Mucosa of descending colon (tissue), 3 donors: ENCODE results near the gene PHETA1. TPM values are rescaled to one million over a fixed set of nuclear protein-coding genes. Genes with fewer than 3 reads are reported as not detected.
A peak's percentile ranks its signal among the peaks of the same experiment; 100 is the strongest.

Source experiments
- ATAC-seq: fragments of 200-7000 bp; cut with Tn5 transposase; one replicate; pipeline ENCODE4 v1.9.1; 2020; ENCODE audit warnings: mild to moderate bottlenecking, moderate library complexity
- DNase-seq, 3 donors: peaks; one replicate each; pipeline ENCODE4 v3.0.0-alpha.2; 2020
- H3K36me3 ChIP-seq: fragments of 200-600 bp; one replicate; pipeline ENCODE4 v1.8.0; 2021; ENCODE audit warnings: low read depth, mild to moderate bottlenecking
- H3K4me1 ChIP-seq: fragments of 200-600 bp; one replicate; pipeline ENCODE4 v1.8.0; 2021; ENCODE audit warnings: low read depth, mild to moderate bottlenecking
- H3K4me3 ChIP-seq: fragments of 200-600 bp; one replicate; pipeline ENCODE4 v1.8.0; 2021; ENCODE audit warnings: mild to moderate bottlenecking
- H3K9me3 ChIP-seq: fragments of 200-600 bp; one replicate; pipeline ENCODE4 v1.8.0; 2021; ENCODE audit warnings: mild to moderate bottlenecking
- CTCF ChIP-seq: fragments of 200-600 bp; IDR thresholded peaks from one replicate; pipeline ENCODE4 v1.8.0; 2022; ENCODE audit warnings: antibody characterized with exemption, mild to moderate bottlenecking
- intact Hi-C, 2 donors: fragments of 100-400 bp; cut with DNase I in 1 of 2; cut with micrococcal nuclease in 1 of 2; formaldehyde crosslinking; loops; one replicate each; pipeline versions ENCODE4 v1.11.0 to v1.11.1; 2022; cut with DNase I, micrococcal nuclease
- total RNA-seq, 3 donors: library from RNA; stranded (reverse); fragmentation: NEBNext Ultra II Directional in 2 of 3; extraction: Animal tissue kit (Norgen Biotek cat#: 25700) in 2 of 3; gene quantifications; one replicate each; pipeline versions ENCODE4 v1.2.1 to v1.2.4, GENCODE V29; 2021 to 2023
- donor health status: DM: no; HTN: no; CAD: no; lungs with moderate emphysema.
- donor health status: DM: no; HTN: no; CAD: no.
- donor health status: DM: no; HTN: yes; CAD: no.

PHETA1 gene
- total RNA-seq, 3 donors from 2014 or later, result 21.4 to 39.8 (median 23.4) TPM

GRCh38 chr12:111413442-111414086 is 44.7 kb upstream of the PHETA1 start:
- H3K4me3 ChIP-seq, result no peak overlapping the region
- no peak for TF ChIP-seq CTCF
- no peaks in the 10 kb centered on the region for H3K9me3 ChIP-seq
- peaks cover 16% of the 10 kb centered on the region for H3K4me1 ChIP-seq
- no peaks in the 10 kb centered on the region for H3K36me3 ChIP-seq
- peak; percentile 82 for ATAC-seq
- peak; percentile 21 to 65 (median 57) for DNase-seq
- intact Hi-C loops, result no loop called here

DNA sequence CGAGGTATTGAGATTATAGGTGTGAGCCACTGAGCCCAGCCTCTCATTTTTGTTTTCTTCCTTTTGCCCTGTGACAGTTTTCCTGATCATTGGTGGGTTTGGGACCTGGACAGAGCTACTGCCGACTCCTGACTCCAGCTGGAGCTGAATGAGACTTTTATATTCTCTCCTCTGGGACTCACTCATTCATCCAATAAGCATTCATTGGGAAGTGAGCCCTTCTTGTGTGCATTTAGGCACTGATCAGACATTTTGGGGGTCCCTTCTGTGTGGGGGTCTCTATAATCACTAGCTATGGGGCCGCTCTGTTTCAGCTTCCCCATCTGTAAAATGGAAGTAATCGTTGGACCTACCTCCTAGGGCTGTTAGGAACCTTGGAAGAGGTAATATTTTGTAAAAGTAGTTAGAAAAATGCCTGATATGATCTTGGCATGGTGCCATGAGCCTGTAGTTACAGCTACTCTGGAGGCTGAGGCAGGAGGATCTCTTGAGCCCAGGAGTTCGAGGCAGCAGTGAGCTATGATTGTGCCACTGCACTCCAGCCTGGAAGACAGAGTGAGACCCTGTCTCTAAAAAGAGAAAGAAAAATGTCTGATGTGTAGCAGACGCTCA is 44.0 kb upstream of the PHETA1 start:
- no peak for TF ChIP-seq CTCF
- ATAC-seq (no peak), DNase-seq (no peak)
- H3K4me1 ChIP-seq, result peaks cover 18% of the 10 kb centered on the region
- no peaks in the 10 kb centered on the region for H3K36me3 ChIP-seq
- no peak overlapping the region for H3K4me3 ChIP-seq
- intact Hi-C loops, result no loop called here
- H3K9me3 ChIP-seq, result no peaks in the 10 kb centered on the region

DNA sequence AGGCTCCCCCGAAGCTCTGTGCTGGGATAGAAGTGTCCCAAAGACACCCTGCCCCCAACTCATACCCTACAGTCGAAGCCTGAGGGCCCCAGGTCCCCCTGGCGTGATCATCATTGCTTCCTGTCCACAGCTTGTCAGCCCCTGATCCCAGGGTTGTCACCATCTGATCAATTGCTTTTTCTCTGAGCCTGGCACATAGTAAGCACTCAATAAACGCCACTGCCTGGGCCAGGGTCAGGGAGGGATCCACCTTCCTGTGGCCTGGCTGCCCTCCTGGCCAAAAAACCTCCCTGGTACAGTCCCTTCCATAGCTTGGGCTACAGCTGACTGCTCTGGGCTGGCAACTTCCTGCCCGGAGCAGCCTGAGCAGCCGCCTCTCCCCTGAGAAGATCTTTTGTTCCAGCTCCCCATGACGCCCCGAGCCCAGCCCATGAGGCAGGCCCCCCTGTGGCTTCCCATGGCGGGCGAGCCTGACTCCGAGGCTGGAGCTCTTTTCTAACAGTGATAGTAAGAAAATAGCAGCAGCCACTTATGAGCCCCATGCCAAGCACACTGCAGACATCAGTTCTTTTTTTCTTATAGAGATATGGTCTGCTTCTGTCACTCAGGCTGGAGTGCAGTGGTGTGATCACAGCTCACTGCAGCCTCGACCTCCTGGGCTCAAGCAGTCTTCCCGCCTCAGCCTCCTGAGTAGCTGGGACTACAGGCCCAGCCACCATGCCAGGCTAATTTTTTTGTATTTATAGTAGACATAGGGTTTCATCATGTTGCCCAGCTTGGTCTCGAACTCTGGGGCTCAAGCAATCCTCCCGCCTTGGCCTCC is 43.3 kb upstream of the PHETA1 start:
- Histone ChIP-seq H3K36me3 (no peaks in the 10 kb centered on the region), H3K4me1 (peaks cover 24% of the 10 kb centered on the region), H3K9me3 (no peaks in the 10 kb centered on the region), H3K4me3 (no peak overlapping the region)
- TF ChIP-seq CTCF, result no peak
- intact Hi-C loops, result no loop called here
- ATAC-seq (no peak), DNase-seq (peak in 1 of 3 donors; percentile 60)

GRCh38 chr12:111411185-111411764 is 42.4 kb upstream of the PHETA1 start:
- Histone ChIP-seq H3K9me3 (no peaks in the 10 kb centered on the region), H3K4me3 (no peak overlapping the region), H3K4me1 (peaks cover 27% of the 10 kb centered on the region), H3K36me3 (no peaks in the 10 kb centered on the region)
- intact Hi-C loops, result no loop called here
- DNase-seq (no peak), ATAC-seq (no peak)
- TF ChIP-seq CTCF, result no peak

DNA sequence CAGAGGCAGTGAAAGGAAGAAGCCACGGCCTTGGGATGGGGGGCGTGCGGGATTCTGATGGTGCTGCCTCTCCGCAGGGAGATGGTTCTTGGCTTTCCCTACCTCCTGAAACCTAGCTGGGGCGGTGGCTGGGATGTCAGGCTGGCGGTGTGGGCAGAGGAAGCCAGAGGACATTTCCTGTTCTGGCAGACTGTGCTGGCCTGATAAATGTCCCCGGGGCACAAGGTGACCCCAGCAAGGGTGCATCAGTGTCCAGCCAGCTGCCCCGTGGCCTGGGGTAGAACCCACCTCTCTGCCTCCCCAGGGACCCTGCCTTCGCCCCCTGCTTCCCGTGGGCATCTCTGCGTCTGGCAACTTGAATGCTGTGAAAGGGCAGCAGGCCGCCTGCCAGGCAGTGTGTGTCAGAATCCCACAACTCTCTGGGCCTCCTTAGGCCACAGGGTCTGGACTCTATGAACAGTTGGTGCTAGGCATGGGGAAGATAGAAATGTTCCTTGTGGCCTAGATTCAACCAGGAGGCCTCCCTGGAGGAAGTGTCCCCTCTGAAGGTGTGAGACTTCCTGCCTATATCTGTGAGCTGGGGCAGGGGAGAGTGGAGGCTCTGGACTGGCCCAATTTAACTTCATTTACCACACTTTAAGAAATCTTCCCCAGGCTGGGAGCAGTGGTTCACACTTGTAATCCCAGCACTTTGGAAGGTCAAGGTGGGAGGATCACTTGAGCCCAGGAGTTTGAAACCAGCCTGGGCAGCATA is 41.7 kb upstream of the PHETA1 start:
- intact Hi-C loops, result no loop called here
- DNase-seq, result no peak
- H3K9me3 ChIP-seq, result no peaks in the 10 kb centered on the region
- H3K36me3 ChIP-seq, result no peaks in the 10 kb centered on the region
- H3K4me1 ChIP-seq, result peaks cover 27% of the 10 kb centered on the region
- TF ChIP-seq CTCF, result no peak
- H3K4me3 ChIP-seq, result no peak overlapping the region
- no peak for ATAC-seq
